Stimulated activated CD4-positive, alpha-beta T cell treated with anti-CD3 and anti-CD28 coated beads, Interleukin-1b, Interleukin-23, amount 100 ng/mL, for 4 hours (primary cell): ENCODE data around the gene IFT57.
"Not testable (repeated sequence)": the region's sequence is repeated elsewhere in the genome, so short reads cannot be mapped to it uniquely, and the experiment has no call there.

Experiments
- DNase-seq, 2 donors: peaks; one replicate each; pipeline ENCODE4 v3.0.0-alpha.2; 2020; ENCODE audit warnings: low read depth in 2 of 2

IFT57 gene

DNA sequence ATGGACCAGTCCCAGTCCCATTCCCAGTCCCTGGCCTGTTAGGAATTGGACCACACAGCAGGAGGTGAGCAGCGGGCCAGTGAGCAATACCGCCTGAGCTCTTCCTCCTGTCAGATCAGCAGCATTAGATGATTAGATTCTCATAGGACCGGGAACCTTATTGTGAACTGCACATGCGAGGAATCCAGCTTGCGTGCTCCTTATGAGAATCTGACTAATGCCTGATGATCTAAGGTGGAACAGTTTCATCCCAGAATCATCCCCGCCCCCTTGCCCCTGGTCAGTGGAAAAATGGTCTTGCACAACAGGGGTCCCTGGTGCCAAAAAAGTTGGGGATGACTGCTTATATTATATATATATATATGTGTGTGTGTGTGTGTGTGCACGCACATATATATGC lies 63.1 kb downstream of the IFT57 start:
- DNase-seq: no peak

DNA sequence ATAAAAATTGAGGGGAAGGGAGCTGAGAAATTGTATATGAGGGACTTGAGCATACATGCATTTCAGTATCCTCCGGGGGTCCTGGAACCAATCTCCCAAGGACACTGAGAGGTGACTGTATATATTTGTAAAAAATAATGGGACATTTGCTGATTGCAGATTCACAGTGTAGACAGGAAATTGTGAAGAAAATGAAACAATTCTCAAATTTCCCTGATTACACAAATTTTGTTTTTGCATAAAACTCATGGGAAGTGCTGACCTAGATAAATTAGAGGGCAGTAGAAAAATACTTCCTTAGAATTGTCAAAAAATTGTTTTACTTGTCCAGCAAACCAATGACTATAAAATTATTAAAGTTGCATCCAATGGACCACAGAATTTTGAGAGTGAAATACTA lies 64.0 kb downstream of the IFT57 start:
- no peak for DNase-seq

GRCh38 chr3:108157273-108157672 lies 65.0 kb downstream of the IFT57 start:
- DNase-seq: no peak

GRCh38 chr3:108156312-108156853 lies 65.8 kb downstream of the IFT57 start:
- DNase-seq: no peak

- not testable (repeated sequence) for DNase-seq
Measured at GRCh38 chr3:108155642-108156041, 66.6 kb downstream of the IFT57 start.

GRCh38 chr3:108153451-108153981 lies 68.7 kb downstream of the IFT57 start:
- peak; percentile 29 to 39 for DNase-seq

- DNase-seq: no peak
Measured at GRCh38 chr3:108152274-108152673, 70.0 kb downstream of the IFT57 start.

DNA sequence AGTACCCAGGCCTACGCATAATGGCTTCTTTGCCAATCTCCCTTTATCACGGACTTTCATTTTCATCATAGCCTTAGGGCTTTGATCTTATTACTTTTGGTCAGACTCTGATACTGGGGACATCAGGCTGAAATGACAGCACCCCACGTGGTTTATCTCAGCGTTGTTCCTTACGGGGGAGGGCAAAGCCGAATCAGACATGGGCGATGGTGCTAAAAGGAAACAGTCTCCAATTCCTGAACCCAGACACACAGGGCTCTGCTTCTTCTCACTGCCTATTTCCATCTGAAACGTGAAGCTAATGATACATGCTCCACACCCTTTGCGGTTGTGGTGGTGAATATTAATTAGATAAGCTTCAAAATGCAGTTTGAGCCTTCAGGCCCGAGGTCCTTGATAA lies 72.0 kb downstream of the IFT57 start:
- no peak for DNase-seq

GRCh38 chr3:108146139-108146538 lies 76.1 kb downstream of the IFT57 start:
- no peak for DNase-seq

- no peak for DNase-seq
Measured at GRCh38 chr3:108145578-108145977, 76.6 kb downstream of the IFT57 start.

GRCh38 chr3:108137460-108137814 lies 84.8 kb downstream of the IFT57 start:
- no peak for DNase-seq

DNA sequence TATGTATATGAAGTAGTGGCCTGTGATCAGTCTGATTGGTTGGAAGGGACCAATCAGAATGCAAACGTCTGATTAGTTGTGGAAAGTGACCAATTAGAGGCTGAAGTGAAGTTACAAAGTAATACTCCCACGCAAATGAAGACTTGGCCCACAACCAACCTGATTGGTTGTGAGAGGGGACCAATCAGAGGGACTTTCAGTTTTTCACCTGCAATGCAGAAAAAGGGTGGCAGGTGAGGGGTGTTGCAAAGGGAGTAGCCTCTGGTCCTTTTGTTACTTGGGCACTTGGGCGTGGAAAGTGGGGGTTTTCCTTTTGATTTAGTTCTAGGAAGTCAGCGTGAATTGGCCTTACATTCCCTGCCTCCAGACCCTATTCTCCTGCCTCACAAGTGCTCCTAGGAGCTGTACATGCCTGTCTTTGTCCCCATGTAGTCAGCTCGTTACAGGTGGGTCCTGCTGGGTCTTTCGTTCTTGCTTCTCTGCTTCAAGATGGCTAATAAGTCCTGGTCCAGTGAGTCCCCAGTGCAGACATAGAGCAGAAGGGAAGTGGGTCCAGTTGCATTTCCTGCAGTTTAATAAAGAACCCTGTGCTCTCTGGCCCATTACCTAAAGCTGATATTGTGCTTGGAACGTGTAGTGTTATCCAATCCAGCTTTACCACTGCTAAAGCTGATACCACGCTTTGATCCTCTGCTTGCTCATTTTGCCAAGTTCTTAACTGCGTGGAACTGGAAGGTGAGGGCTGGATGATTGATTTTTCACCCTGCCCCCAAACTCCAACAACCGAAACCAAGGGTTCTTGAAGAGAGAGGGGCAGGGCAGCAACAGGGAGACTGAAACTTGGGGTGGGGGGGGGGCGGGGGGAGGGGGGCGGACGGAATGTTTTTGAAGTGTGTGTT lies 85.4 kb downstream of the IFT57 start:
- DNase-seq: no peak

- DNase-seq: no peak
Measured at GRCh38 chr3:108134555-108134880, 87.7 kb downstream of the IFT57 start.

GRCh38 chr3:108133858-108134554 lies 88.2 kb downstream of the IFT57 start:
- DNase-seq: no peak

GRCh38 chr3:108133048-108133369 lies 89.2 kb downstream of the IFT57 start:
- DNase-seq: no peak

- no peak for DNase-seq
Measured at GRCh38 chr3:108131475-108132134, 90.6 kb downstream of the IFT57 start.

DNA sequence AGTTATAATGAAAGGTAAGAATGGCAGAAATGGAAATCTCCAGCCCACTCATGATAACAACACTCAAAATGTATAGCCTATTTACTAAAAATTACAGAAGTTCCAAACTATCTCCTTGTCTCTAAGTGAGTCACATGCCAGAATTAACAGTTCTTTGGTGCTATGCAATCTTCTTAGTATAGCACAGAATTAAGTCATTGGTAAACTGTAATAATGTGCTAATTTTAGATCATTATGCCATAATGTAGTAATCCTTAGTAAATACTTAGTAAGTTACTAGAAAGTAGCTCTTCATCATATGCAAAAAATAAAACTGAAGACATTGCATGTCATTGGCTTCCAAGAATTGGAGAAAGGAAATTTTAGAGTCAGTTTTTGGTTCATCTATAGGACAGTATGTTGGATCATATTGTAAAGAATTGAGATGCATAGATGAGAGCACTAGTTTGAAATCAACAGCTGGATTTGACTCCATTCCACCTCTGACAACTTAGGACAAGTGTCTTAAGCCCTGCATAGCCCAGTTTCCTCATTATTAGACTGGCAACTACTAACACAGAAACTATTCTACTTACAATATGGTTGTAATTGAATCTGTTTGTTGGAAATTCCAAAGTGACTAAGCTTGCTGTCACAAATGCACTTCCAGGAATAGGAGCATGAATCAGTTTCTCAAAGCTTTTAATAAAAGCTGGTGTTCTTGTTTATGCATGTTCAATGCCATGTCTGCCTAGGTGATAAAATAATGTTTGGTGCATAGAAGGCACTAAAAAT lies 91.3 kb downstream of the IFT57 start:
- no peak for DNase-seq

DNA sequence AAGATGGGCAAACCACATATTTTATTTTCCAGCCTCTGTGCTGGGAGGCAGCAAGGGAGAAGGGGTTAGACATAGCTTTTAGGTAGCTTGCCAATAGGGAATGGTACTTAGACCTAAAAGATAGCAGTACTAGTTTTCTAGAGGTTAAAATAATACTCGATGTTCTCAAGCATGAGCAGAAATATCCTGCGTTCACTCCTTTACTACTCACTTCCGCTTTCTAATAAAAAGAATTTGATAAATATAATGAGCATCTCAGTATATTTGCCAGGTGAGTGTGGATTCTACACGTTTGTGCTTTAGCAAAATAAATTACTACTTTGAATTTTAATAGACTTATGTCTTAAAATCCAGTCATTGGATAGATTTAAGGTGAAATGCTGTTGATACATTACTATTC lies 92.0 kb downstream of the IFT57 start:
- DNase-seq: no peak

DNA sequence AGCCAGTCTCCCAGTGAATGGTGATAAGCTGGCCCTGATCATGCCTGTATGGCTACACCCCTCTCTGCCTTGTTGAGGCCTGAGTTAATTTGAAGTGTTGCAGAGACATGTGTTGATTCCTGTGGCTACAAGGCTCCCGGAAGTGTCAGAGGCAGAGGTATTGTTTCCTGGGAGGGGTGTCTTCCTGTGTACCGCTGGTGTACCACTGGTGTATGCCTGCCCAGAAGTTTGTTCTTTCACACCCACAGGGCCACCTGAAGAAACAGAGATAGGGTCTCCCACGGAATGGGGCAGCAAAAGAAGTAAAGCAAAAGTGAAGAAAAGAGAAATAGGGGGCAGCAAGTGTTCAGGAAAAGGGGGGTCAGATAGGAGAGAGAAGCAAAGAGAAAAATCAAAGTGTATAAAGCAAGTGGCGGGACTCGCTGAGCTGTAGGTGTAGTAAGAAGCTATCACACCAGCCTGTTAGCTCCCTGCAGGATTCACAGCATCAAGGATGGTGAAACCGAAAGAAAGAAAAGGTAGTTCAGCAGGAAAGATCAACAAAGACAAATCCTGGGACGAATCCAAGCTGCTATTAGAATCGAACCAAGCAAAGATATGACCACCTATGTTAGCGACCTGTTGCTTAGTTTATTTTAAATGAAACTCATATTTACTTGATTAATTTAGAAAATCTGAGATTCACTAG lies 94.8 kb downstream of the IFT57 start:
- peak in 1 of 2 donors; percentile 56 for DNase-seq

DNA sequence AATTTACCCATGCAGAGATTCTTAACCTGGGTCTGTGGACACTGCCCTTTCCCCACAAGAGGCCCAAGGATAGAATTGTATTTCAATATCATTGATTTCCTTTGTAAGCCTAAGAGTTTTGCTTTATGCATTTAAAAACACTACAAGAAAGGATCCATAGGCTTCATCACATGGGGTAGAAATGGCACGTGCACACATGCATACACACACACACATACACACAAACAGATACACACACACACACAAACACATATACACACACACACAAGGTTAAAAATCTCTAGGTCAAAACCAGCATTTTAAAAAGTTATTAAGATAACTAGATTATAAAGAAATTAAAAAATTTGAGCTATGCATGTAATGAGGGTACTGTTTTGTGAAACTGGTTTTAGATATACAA lies 95.9 kb downstream of the IFT57 start:
- no peak for DNase-seq

DNA sequence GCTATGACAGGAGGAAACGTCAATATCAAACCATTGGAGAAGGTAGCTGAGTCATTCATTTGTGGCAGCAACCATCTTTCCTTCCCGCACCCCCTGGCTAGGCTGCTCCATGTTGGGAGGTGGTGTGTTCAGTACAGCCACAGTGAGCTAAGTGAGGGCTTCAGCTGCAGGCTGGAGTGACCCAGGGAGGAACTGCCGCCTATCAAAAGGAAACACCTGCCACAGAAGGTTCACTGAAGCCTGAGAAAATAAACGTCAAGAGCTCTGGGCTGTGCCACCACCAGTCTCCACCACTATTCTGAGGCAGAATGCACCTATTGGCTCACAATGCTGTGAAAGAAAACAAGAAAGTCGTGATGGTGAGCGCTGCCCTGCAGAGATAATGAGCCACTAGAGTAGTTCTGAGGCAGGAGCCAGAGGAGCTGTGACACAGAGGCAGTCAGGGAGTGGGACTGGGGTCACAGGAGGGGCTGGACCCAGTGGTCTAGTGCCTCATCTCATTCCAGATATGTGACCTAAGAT lies 96.6 kb downstream of the IFT57 start:
- DNase-seq: peak; percentile 31 to 52
